SW 1271 (cell line): ENCODE data around the gene SLC6A11.

ENCODE experiments used
- DNase-seq, 2 experiments: peaks; one replicate each; lab custom pipeline; 2025; lab: John Stamatoyannopoulos, UW

The SLC6A11 gene

DNA sequence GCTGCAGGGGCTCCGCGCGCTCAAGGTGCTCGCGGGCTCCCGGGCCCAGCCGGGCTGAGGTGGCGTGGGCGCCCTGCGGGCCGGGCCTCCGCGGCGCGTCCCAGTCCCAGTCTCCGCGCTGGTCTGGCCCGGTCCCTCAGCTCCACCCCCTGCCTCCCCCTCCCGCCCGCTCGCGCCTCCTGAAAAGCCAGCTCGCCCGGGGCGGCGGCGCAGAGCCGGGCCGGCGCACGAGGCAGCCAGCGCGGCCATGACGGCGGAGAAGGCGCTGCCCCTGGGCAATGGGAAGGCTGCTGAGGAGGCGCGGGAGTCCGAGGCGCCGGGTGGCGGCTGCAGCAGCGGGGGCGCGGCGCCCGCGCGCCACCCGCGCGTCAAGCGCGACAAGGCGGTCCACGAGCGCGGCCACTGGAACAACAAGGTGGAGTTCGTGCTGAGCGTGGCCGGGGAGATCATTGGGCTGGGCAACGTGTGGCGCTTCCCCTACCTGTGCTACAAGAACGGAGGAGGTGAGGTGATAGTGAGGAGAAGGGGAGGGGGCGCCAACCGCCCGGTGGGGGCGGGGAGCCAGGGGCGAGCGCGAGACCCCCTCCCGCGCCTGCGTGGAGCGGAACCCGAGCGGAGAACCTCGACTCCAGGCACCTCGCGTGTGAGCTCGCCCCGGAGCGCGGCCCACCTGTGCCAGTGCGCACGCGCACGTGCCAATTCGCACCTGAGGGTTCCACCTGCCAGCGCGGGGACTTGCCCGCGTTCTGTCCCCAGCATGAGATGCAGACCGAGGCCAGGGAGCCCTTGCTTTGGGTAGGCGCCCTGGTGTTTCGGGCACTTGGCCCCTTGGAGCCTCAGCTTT is at the start of gene SLC6A11:
SLC6A11 (plus strand) TSS at position 210 of the 844 bp plus-strand sequence; CDS start at position 248, 38 bp downstream.
- DNase-seq, result no peak

DNA sequence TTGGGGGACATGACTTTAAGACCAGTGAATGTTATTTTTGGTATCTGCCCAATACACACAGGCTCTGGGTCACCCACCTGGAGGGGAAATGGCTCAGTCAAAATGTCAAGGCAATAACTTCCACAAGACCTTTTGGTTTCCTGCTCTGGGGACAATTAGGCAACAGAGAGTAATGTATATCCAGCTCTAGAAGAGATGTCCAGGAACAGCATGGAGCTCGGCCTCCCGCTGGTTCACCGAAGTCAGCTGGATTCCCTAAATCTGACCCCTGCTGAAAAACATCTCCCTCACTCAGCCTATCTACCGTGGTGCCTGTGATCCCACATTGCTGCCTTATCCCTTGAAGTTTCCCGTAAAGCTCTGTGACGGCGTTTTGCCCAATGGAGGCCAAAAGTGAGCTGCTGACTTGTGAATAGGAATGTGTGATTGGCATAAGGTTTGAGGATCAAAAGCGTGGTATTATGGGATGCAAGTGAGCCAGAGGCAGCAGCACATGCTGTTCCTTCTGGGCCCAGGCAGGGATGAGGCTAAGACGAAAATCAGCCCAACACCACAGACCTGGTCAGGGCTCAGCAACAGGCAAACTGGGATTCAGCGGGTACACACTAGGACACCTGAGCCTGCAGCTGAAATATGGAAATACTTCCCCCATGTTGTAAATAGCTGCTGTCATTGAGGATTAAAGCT is 47.2 kb upstream of the SLC6A11 start:
- DNase-seq, result no peak

DNA sequence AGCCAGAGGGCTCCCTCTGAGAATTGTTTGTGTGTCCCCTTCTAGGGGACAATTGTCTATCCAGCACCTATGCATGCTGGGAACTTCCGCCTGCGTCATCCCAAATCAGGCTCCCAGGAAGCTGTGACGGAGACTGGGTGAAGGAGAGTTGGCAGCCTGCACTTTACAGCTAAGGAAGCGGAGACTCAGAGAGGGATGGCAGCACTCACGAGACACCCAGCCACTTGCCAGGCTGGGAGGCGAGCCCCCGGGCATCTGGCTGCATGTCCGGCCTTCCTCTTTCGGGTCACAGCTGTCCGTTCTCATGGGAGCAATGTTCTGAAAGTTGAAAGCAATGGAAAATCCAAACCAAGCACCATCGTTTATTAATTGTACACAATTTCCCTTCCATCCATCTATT is 45.5 kb upstream of the SLC6A11 start:
- DNase-seq, result no peak

DNA sequence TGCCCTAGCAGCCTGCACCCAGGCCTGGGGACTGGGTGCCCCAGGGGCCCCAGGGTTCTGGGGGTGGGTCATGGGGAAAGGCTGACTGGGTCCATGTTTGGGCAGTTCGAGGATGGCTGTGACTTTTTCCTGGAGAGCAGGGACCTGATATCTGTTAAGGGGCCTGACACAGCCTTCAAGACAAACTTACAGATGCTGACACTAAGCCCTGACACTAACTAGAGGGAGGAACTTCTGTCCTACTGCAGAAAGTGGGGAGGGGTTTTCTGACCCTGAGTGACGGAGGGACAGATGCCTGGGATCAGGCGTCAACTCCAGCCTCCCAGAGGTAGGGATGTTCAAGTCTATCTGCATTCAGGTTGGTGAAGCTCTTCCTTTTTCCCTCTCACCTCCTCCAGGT is 45.0 kb upstream of the SLC6A11 start:
- no peak for DNase-seq

DNA sequence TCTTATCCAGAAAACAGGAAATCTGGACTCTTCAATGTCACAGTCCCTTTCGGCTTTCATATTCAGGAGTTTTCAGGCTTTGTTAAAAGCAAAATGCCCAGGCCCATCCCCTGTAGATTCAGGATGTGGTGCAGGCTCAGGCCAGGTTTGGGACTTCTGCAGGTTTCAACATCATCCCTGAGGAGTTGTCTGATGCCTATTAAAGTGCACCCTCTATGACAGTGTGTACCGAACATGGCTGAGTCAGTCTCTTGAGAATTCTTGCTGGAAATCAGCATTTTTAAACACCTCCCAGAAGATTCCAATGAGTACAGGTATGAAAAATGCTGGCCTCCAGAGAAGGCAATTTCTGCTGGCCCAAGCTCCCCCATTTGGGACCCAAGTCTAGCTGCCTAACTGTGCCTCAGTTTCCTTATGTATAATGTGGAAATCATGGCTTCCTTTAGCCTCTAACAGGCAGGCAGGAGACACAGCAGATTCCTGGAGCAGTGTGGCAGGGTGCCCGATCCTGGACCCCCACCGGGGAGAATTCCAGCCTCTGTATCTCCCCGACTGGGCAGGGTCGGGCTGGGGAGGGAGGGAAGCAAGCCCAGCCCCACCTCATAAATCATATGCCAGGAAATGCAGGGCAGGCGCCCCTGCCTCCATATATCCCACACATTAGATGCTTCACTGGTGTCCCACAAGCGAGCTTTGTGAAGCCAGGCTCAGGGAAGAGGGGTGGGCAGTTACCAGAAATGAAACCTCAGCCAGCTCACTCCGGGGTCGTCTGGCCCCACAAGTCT is 44.4 kb upstream of the SLC6A11 start:
- DNase-seq, result no peak

DNA sequence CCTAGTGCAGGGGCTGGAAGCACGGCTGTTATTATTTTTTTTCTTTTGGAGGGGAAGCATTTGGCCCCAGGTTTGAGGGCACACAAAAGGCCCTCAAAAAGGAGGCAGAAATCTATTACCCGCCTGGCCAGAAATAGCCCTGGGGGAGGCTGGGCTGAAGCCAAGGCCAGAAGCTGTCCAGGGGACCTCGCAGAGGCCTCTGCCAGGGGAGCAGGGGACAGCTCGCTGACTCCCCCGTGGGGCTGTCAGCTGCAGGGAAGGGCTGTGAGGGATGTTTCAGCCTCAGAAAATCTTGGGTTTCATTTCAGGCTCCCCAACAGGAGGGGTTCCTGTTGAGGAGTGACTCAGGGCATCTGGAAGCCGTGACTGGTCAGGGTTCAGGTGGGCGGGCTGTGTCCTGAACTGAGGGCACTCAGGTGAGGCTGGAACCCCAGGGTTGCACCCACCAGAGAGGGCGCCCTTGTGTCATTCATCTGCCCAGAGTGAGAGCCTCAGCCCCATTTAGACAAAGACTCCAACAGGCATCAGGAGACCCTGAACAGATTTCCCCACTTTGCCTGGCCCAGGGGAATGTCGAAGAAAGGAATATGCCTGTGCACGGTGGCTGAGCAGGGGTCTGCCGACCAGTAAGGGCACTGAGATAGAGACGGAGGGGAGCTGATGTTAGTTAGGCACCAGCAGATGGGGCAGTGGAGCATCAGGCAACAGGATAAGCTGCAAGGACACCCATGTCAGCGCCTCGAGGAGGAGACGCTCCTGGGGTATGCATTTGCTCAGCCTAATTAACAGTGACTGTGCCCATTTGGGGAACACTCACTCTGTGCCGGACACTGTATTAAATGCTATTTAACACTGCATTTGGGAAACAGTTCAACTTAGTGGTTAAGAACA is 43.5 kb upstream of the SLC6A11 start:
- no peak for DNase-seq

DNA sequence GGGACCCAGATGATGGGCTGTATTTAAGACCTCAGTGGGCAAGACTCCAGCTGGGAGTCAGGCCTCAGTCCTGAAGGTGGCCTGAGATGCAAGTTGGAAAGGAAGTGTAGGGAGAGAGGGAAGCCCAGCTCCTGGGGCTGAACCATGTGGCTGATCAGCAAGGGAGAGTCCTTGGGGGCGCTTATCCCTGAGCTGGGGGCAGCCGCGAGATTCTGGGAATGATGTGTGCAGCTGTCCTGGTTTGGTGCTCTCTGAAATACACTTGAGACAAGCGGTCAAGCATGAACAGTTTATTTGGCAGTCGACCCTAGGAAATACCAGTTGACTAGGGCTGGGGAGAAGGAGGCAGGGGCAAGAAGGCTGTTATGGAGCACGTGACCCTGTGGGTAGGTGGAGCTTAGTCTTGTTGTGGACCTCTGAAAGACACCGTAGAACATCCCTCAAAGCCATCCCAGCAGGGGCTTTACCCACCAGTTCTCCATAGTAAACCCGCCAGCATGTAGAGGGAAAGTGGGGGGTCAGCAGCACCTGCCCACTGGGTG is 41.8 kb upstream of the SLC6A11 start:
- no peak for DNase-seq

DNA sequence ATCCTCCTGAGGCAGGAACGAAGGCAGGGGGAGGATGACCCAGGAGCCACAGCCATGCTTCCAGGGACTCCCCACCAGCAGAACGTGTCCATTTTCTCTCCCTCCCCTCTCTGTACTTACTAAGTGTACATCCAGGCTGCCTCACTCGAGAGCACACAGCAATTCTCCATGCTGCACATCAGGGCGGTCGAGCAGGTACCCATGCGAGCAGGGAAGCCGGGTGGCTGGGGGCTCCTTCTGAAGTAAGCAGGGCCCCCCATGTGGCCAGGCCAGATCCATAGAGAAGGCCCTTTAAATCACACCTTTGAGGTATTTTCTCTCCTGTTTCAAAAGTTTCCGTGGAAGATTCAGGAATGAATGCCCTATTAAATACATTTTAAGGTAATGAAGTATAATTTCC is 41.2 kb upstream of the SLC6A11 start:
- no peak for DNase-seq

DNA sequence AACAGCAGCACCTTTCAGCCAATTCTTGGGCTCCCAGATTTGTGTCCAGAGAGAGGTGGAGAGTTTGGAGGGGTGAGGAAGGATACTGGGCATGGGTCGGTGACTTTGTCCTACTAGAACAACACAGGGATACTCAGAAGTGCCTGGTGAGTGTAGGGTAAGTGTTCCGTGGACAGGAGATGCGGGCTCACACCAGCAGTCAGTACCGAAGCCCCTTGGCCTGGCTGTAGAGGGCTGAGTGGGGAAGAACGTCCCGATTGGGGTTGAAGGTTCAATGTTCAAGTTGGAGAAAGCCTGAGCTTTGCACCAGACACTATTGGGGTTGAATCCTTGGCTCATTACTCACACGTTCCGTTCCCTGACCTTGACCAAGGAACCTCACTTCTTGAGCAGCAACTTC is 40.8 kb upstream of the SLC6A11 start:
- no peak for DNase-seq

DNA sequence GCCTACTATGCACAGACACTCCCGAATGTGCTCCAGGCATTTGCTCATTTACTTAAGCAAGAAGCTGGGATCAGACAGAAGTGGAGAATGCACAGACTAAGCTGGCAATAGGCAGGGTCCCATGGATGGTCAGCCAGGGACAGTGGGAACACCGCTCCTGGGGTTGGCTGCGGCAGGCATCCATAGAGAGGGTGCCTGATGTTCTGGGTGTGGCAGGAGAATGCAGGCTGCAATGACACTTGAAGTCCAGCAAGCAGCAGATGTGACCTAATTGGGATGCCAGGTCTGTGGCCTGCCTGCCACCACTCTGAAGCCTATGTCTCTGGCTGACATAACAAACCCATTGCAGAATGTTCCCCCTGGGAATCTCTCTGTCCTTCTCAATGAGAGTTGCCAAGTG is 40.2 kb upstream of the SLC6A11 start:
- DNase-seq, result no peak

DNA sequence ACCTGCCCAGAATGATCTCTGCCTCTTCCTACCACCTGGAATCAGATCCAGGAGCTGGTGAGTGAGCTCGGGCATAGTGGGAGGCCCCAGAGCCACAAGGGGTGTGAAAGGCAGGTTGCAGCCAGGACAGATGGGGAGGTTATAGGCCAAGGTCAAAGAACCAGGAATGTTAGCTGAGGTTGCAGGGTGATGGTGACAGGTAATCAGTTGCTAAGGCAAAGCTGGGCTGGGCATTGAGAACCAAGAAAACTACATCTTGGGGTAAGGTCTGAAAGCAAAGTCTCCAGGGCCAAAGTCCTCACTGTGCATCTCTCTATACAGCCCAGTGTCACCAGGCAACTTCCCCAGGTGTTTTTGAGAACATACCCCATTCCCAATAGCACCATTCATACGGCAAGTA is 38.4 kb upstream of the SLC6A11 start:
- no peak for DNase-seq

DNA sequence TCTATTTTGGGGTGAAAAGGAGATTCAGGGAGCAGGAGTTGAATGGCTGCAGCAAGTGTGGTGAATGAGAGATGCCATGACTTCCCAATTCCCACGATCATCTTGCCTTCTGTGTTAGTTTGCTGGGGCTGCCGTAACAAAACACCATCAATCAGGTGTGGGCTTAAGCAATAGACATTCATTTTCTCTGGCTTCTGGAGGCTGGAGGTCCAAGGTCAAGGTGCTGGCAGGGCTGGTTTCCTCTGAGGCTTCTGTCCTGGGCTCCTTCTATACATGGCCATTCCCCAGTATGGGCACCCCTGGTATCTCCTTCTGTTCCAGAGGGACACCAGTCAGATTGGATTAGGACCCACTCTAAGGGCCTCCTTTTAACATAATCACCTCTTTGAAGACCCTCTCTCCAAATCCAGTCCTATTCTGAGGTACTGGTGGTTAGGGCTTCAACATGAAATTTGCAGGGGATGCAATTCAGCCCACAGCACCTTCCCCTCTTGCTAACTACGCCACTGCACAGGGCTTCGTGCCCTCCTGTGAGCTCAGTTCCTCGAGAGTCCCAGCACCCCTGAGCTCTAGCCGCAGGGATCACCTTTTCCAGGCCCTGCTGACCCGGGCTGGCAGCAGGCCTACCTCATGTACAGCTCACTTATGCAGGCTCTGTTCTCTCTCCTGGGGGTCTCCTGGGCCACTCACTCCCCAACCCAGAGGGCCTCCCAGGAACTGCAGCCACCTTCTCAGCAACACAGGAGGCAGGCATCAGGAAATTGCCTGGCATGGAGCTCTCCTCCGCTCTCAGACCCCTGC is 37.3 kb upstream of the SLC6A11 start:
- DNase-seq, result no peak

DNA sequence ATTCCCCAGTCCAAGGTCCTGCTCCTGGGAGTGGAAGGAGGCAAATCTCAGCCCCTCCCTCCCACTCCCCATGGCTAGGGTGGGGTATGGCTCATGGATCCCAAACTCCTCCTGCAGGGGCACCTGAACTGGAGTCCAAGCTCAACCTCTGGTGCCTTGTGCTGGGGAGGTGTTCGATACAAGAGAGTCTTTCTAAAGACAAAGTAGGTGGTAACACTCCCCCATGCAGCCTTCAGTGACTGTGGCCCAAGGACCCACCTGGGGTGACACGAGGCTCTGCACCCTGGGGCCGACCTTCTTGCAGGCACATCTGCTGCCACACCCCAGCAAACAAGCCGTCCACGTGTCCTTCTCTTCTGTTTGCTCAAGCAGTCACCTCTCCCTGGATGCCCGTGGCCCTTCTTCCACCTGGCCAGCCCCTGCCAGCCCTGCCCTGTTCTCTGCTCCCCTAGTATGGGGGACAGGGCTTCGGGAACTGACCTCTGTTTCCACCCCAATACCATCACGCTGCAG is 36.7 kb upstream of the SLC6A11 start:
- no peak for DNase-seq

DNA sequence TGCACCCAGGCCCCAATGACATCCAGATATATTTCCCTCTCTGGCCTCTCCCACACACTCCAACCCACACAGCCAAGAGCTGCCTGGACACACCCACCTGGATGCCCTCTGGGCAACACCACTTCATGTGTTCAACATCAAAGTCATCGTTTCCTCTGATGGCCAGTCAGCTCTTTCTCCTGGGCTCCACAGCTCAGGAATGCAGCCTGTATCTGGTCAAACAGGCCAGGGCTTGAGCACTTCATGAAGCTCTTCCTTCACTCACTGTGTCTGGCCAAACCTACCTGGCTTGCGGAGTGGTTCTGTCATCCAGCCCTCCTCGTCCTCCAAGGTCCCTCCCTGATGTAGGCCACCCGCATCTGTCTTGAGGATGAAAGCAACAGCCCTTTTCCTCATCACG is 35.8 kb upstream of the SLC6A11 start:
- DNase-seq, result no peak

DNA sequence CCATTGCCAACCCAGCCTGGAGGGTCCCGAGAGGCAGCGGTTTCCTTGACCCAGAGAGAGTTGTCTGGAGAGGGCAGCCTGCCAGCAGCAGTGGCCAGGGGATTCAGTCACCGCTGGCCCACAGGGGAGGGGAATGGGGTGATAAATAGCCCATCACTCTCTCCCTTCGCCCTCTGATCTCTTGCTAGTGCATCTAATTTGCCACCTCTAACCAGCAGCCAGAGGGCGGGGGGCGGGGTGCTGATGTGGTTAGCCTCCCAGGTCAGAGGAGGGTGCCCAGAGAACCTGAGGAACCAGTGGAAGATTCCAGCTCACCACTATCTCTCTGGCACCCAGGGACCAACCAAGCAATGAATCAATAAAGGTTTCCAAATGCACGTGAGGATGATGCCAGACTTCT is 35.1 kb upstream of the SLC6A11 start:
- DNase-seq, result no peak

DNA sequence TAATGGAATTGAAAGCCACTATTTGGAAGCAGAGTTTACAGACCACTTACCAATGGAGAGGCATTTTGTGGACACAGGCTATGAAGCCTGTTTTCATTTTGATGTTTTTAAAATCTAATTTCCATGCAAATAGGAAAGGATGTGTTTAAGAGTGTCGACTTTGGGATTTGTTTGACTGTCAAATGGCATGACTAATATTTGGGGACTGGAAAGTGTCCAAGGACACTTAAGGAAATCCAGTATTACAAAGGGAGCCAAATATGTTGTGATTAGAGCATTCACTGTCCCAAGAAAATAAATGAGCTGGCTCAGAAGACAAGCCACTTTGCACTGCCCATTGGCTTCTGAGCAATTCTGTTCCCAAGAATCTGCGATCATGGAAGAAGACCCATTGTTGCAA is 34.0 kb upstream of the SLC6A11 start:
- no peak for DNase-seq

DNA sequence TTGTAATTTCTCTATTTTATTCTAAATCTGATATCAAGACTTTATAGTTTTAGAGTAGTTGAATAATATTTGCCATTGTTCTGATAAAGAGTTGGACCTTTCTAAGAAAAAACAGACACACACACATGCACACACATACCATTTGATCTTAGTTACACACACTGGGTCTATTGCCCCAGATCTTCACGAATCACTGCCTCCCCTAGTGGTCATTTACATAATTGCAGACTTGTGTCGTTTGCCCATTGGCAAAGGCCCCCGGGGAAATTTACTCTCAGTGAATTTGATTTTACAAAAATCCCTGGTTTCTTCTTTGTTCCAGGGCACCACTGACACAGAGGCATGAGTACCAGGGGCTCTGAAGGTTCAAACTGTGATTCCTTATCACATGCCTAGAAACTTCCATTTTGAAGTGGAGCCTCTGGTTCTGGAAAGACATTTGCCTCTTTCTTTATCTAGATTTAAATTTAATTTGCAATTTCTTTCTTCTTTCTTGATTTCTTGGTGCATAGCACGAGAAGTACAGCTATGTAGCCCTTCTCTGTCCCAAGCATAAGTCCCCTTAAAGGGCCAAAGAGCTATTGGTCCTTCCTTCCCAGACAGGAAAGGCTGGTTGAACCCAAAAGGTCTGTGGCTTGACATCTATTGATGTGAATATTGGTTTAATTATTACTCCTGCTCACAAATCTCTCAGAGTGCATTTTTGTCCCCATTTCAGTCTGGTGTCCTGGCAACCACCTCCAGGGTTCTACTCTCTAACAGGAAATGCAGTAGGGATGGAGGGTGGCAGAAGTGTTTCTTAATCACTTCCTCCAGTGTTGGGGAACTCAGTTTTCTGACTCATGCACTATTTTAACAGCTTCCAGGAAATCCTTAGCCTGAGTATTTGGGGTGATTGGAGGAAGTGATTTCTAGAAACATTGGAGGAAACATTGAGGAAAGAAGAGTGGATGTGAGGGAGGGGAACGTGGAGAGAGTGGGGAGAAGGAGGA is 32.4 kb upstream of the SLC6A11 start:
- peak in 1 of 2 experiments; percentile 52 for DNase-seq

DNA sequence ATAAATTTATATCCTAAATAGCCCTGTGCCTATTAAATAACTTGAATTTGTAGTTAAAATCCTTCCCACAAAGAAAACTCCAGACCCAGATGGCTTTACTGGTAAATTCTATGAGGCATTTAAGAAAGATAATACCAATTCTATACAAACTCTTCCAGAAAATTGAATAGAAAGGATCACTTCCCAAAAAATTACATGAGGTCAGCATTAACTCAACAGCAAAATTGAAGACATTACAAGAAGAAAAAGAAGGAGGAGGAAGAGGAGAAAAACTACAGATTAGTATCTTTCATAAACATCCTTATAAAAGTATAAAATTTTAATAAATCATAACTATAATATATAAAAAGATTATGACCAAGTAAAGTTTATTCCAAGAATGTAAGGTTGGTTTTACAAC is 29.4 kb upstream of the SLC6A11 start:
- DNase-seq, result no peak

DNA sequence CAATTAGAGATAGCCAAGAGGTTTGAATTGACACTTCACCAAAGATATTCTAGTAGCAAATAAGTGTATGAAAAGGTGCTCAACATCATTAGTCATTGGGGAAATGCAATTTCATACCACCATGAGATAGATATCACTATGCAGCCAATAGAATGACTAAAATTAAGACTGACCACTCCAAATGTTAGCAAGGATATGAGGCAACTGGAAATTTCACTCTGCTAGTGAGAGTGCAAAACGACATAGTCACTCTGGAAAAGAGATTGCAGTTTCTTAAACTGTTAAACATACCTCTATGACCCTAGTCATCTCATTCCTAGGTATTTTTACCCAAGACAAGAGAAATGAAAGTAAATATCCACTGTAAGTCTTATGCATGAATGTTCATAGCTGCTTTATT is 27.6 kb upstream of the SLC6A11 start:
- no peak for DNase-seq
